Measurements from ENCODE around the gene FAM81A.

DNA sequence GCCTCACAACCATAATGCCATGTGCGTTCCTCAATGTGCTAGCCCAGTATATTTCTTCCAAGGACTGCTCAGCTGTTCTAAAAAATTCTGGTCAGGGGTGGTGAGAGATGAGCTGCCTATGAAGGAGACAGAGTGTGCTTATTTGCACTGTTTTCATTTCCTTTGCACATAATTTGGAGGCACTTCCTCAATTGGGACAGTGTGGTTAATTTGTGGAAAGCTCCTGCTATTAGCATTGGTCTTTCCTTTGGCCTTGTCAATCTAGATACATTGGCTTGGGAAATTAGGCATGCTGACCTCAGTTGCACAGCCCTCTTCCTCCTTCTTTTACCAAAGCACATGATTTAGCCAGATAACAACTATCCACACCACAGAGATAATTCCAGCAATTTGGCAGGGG is 9.4 kb downstream of the FAM81A start:
- no peak for TF ChIP-seq CTCF (conservative IDR thresholded peaks at IDR 0.05 in 1 of 2, IDR thresholded peaks at IDR 0.05 in 1 of 2; ENCODE audit: low read depth in 1 of 2, low read length in 2 of 2)
- TF ChIP-seq EZH2 (IDR thresholded peaks at IDR 0.05; ENCODE audit: low read length, missing control alignments), result no peak
